ENCODE measurements around the gene TRIM69.

The TRIM69 gene

DNA sequence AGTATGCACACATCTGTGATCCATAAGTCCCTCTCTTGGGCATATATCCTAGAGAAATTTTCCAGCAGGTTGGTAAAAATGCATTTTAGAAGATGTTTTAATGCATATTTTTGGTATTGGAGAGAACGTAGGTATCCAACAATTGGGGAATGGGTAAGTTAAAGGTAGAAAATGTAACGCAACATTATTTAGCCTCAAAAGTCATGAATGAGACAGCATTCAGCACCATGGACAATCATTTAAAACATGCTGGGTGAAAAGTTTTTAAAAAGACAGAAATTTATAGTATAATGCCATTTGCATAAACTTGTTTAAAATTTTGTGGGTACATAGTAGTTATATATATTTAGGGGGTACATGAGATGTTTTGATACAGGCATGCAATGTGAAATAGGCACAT, 43.4 kb downstream of the TRIM69 start:
- TF ChIP-seq EZH2 (IDR thresholded peaks at IDR 0.05; ENCODE audit: borderline replicate concordance, low read length): no peak
- TF ChIP-seq, protein P1, sequence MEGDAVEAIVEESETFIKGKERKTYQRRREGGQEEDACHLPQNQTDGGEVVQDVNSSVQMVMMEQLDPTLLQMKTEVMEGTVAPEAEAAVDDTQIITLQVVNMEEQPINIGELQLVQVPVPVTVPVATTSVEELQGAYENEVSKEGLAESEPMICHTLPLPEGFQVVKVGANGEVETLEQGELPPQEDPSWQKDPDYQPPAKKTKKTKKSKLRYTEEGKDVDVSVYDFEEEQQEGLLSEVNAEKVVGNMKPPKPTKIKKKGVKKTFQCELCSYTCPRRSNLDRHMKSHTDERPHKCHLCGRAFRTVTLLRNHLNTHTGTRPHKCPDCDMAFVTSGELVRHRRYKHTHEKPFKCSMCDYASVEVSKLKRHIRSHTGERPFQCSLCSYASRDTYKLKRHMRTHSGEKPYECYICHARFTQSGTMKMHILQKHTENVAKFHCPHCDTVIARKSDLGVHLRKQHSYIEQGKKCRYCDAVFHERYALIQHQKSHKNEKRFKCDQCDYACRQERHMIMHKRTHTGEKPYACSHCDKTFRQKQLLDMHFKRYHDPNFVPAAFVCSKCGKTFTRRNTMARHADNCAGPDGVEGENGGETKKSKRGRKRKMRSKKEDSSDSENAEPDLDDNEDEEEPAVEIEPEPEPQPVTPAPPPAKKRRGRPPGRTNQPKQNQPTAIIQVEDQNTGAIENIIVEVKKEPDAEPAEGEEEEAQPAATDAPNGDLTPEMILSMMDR (IDR thresholded peaks at IDR 0.05; ENCODE audit: low read length): no peak
- Histone ChIP-seq H3K9me3 (ENCODE audit: low read length) (no peaks in the 10 kb centered on the region), H3K4me3 (ENCODE audit: low read depth, low read length, poor library complexity, severe bottlenecking) (no peak overlapping the region), H3K36me3 (ENCODE audit: insufficient read depth, low read length) (no peaks in the 10 kb centered on the region), H3K79me2 (ENCODE audit: insufficient read depth, low read length) (no peaks in the 10 kb centered on the region), H3F3A (ENCODE audit: insufficient read depth, low read length) (no peaks in the 10 kb centered on the region), H3K4me1 (ENCODE audit: insufficient read depth, low read length, severe bottlenecking) (peaks cover 26% of the 10 kb centered on the region), H2AFZ (ENCODE audit: low read length) (no peak overlapping the region), H3K9me2 (ENCODE audit: low read depth, low read length) (no peaks in the 10 kb centered on the region), H3K27me3 (ENCODE audit: insufficient read depth, low read length) (no peaks in the 10 kb centered on the region), H4K20me1 (ENCODE audit: insufficient read depth, low read length) (no peaks in the 10 kb centered on the region), H3K4me2 (ENCODE audit: low read length) (no peak overlapping the region), H3K27ac (ENCODE audit: low read depth, low read length, poor library complexity, severe bottlenecking) (no peak overlapping the region), H3K9ac (ENCODE audit: low read length) (no peak overlapping the region)

DNA sequence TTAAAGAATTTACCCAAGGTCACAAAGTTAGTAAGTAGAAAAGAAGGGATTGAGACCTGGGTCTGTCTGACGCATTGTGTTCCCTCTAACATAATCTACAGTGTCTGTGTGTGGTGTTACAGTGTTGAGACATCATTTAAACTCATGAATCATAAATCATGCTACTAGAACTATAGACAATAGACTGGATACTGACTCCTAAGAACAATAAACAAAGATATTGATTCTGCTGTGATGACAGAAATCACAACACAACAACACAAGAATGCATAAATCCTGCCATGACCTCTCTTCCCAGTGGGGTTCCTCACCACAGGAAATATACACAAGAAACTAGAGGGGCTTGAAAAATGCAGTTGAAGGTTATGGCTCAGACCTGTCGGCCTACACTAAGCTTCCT, 44.3 kb downstream of the TRIM69 start:
- no peaks in the 10 kb centered on the region for H3F3A ChIP-seq (ENCODE audit: insufficient read depth, low read length)
- no peaks in the 10 kb centered on the region for H3K27me3 ChIP-seq (ENCODE audit: insufficient read depth, low read length)
- no peak overlapping the region for H3K9ac ChIP-seq (ENCODE audit: low read length)
- H3K9me2 ChIP-seq (ENCODE audit: low read depth, low read length): no peaks in the 10 kb centered on the region
- H3K79me2 ChIP-seq (ENCODE audit: insufficient read depth, low read length): no peaks in the 10 kb centered on the region
- no peaks in the 10 kb centered on the region for H4K20me1 ChIP-seq (ENCODE audit: insufficient read depth, low read length)
- H3K4me3 ChIP-seq (ENCODE audit: low read depth, low read length, poor library complexity, severe bottlenecking): no peak overlapping the region
- no peaks in the 10 kb centered on the region for H3K9me3 ChIP-seq (ENCODE audit: low read length)
- no peak overlapping the region for H3K4me2 ChIP-seq (ENCODE audit: low read length)
- no peak overlapping the region for H2AFZ ChIP-seq (ENCODE audit: low read length)
- H3K36me3 ChIP-seq (ENCODE audit: insufficient read depth, low read length): no peaks in the 10 kb centered on the region
- peaks cover 19% of the 10 kb centered on the region for H3K4me1 ChIP-seq (ENCODE audit: insufficient read depth, low read length, severe bottlenecking)
- TF ChIP-seq, protein P1 (IDR thresholded peaks at IDR 0.05; ENCODE audit: low read length): no peak
- TF ChIP-seq EZH2 (IDR thresholded peaks at IDR 0.05; ENCODE audit: borderline replicate concordance, low read length): no peak
- H3K27ac ChIP-seq (ENCODE audit: low read depth, low read length, poor library complexity, severe bottlenecking): no peak overlapping the region

DNA sequence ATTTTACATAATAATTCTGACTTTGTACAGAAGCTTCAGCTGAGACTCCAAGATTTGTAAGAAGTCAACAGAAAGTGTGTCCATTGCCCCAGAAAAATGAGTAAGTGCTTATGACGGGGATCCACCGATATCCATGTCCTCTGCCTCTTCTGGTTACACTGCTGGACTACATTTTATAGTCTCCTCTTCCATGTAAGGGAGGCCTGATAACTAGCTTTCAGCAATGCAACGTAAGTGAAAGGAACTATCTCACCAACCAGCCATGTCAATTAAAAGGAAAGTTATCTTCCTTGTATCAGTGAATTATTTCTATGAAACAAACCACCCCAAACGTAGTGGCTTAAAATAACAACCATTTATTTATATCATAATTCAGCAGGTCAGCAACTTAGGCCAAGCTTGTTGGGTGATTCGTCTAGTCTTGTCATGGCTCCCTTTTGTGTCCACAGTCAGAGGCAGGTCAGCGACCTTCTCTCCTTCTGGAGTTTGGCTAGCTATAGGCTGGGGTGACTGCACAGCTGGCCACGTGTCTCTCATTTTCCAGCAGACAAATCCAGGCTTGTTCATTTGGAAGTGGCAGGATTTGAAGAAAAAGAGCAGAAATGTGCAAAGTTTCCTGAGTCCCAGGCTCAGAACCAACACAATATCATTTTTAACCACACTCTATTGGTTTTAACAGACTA, 44.9 kb downstream of the TRIM69 start:
- TF ChIP-seq, protein P1 (IDR thresholded peaks at IDR 0.05; ENCODE audit: low read length): no peak
- no peak for TF ChIP-seq EZH2 (IDR thresholded peaks at IDR 0.05; ENCODE audit: borderline replicate concordance, low read length)
- Histone ChIP-seq H3F3A (ENCODE audit: insufficient read depth, low read length) (no peaks in the 10 kb centered on the region), H3K27ac (ENCODE audit: low read depth, low read length, poor library complexity, severe bottlenecking) (no peak overlapping the region), H3K4me3 (ENCODE audit: low read depth, low read length, poor library complexity, severe bottlenecking) (no peak overlapping the region), H3K9me3 (ENCODE audit: low read length) (no peaks in the 10 kb centered on the region), H3K27me3 (ENCODE audit: insufficient read depth, low read length) (no peaks in the 10 kb centered on the region), H3K36me3 (ENCODE audit: insufficient read depth, low read length) (no peaks in the 10 kb centered on the region), H3K9me2 (ENCODE audit: low read depth, low read length) (no peaks in the 10 kb centered on the region), H3K4me2 (ENCODE audit: low read length) (no peak overlapping the region), H4K20me1 (ENCODE audit: insufficient read depth, low read length) (no peaks in the 10 kb centered on the region), H3K9ac (ENCODE audit: low read length) (no peak overlapping the region), H2AFZ (ENCODE audit: low read length) (no peak overlapping the region), H3K79me2 (ENCODE audit: insufficient read depth, low read length) (no peaks in the 10 kb centered on the region), H3K4me1 (ENCODE audit: insufficient read depth, low read length, severe bottlenecking) (peaks cover 12% of the 10 kb centered on the region)

Measured in OCI-LY1 (cell line).